Neuronal stem cell (in vitro differentiated cells): ENCODE measurements around the gene EXOC3L4.
A peak's percentile ranks its signal among the peaks of the same experiment; 100 is the strongest.

Experiments
- DNase-seq: peaks from one replicate; pipeline ENCODE4 v3.0.0-alpha.2; 2013; ENCODE audit warnings: low spot score
- H2AFZ ChIP-seq: one replicate; pipeline ENCODE4 v1.6.1; 2013; ENCODE audit warnings: mild to moderate bottlenecking, low read length, inconsistent platforms
- H2AK5ac ChIP-seq: 2 replicates; pipeline ENCODE4 v1.6.1; 2013; ENCODE audit warnings: low read depth, mild to moderate bottlenecking, inconsistent platforms, low read length, moderate library complexity, mixed read lengths
- H2BK120ac ChIP-seq: 2 replicates; pipeline ENCODE4 v1.6.1; 2013; ENCODE audit warnings: low read depth, mild to moderate bottlenecking, inconsistent platforms, low read length, moderate library complexity, mixed read lengths
- H2BK12ac ChIP-seq: one replicate; pipeline ENCODE4 v1.6.1; 2013; ENCODE audit warnings: low read length, inconsistent platforms
- H2BK15ac ChIP-seq: 2 replicates; pipeline ENCODE4 v1.6.1; 2013; ENCODE audit warnings: mild to moderate bottlenecking, low read length, inconsistent platforms, mixed read lengths
- H2BK5ac ChIP-seq: one replicate; pipeline ENCODE4 v1.6.1; 2013; ENCODE audit warnings: inconsistent platforms, mild to moderate bottlenecking, low read length, moderate library complexity
- H3K14ac ChIP-seq: one replicate; pipeline ENCODE4 v1.6.1; 2013; ENCODE audit warnings: low read length, inconsistent platforms
- H3K18ac ChIP-seq: 2 replicates; pipeline ENCODE4 v1.6.1; 2013; ENCODE audit warnings: low read length, inconsistent platforms
- H3K23ac ChIP-seq: 2 replicates; pipeline ENCODE4 v1.6.1; 2013; ENCODE audit warnings: low read depth, mild to moderate bottlenecking, mixed read lengths, low read length, inconsistent platforms; ENCODE audit not compliant: poor library complexity
- H3K27ac ChIP-seq: replicated peaks from 3 replicates; pipeline ENCODE4 v1.5.1; 2013; ENCODE audit warnings: low read length, inconsistent platforms
- H3K27me3 ChIP-seq, 3 experiments: 2 replicates each; pipeline ENCODE4 v1.6.1; 2013; ENCODE audit warnings: low read length in 3 of 3, mild to moderate bottlenecking in 2 of 3, inconsistent platforms in 1 of 3, low read depth in 1 of 3, mixed read lengths in 1 of 3, moderate library complexity in 1 of 3; ENCODE audit not compliant: control insufficient read depth in 3 of 3, insufficient read depth in 3 of 3
- H3K36me3 ChIP-seq, 2 donors: replicated peaks in 1 of 2; 2 replicates each; pipeline ENCODE4 v1.6.1; 2013; ENCODE audit warnings: low read length in 2 of 2; ENCODE audit not compliant: control insufficient read depth in 2 of 2, insufficient read depth in 2 of 2
- H3K4ac ChIP-seq: 2 replicates; pipeline ENCODE4 v1.6.1; 2013; ENCODE audit warnings: inconsistent platforms, mild to moderate bottlenecking, low read length, moderate library complexity
- H3K4me1 ChIP-seq, 2 donors: 1 replicate in 1 of 2; 2 replicates in 1 of 2; pipeline ENCODE4 v1.6.1; 2013; ENCODE audit warnings: low read length in 2 of 2, low read depth in 1 of 2; ENCODE audit not compliant: control insufficient read depth in 2 of 2, insufficient read depth in 1 of 2
- H3K4me2 ChIP-seq: one replicate; pipeline ENCODE4 v1.6.1; 2013; ENCODE audit warnings: mild to moderate bottlenecking, low read length, inconsistent platforms; ENCODE audit not compliant: insufficient read depth, poor library complexity, severe bottlenecking
- H3K4me3 ChIP-seq, 2 donors: 2 replicates each; pipeline ENCODE4 v1.5.1; 2013; ENCODE audit warnings: low read length in 2 of 2, mild to moderate bottlenecking in 2 of 2, inconsistent platforms in 1 of 2, moderate library complexity in 1 of 2
- H3K79me1 ChIP-seq: one replicate; pipeline ENCODE4 v1.6.1; 2013; ENCODE audit warnings: low read depth, mild to moderate bottlenecking, inconsistent platforms, low read length, moderate library complexity
- H3K9ac ChIP-seq: one replicate; pipeline ENCODE4 v1.6.1; 2013; ENCODE audit warnings: mild to moderate bottlenecking, low read depth, low read length, inconsistent platforms; ENCODE audit not compliant: poor library complexity
- H3K9me3 ChIP-seq, 2 donors: replicated peaks in 1 of 2; 2 replicates each; pipeline versions ENCODE3 to v1.6.1; 2013; ENCODE audit warnings: low read length in 2 of 2, mild to moderate bottlenecking in 2 of 2, inconsistent platforms in 1 of 2, low read depth in 1 of 2, mixed read lengths in 1 of 2, moderate library complexity in 1 of 2; ENCODE audit not compliant: control insufficient read depth in 2 of 2, insufficient read depth in 1 of 2
- H4K8ac ChIP-seq: one replicate; pipeline ENCODE4 v1.6.1; 2013; ENCODE audit warnings: low read depth, mild to moderate bottlenecking, inconsistent platforms, low read length, moderate library complexity
- H4K91ac ChIP-seq: one replicate; pipeline ENCODE4 v1.6.1; 2013; ENCODE audit warnings: low read length, low read depth, mild to moderate bottlenecking, inconsistent platforms; ENCODE audit not compliant: poor library complexity
- WGBS, 2 donors: extraction: QIAGEN DNeasy Blood & Tissue Kit; methylation state at CpG; one replicate each; pipeline ENCODE4 v1.1.7; 2013; ENCODE audit warnings: missing lambda C conversion rate in 2 of 2, mixed read lengths in 1 of 2; ENCODE audit not compliant: insufficient read length in 2 of 2, insufficient replicate concordance in 1 of 2; ENCODE audit errors: extremely low coverage in 2 of 2; 5-methylcytosine and 5-hydroxymethylcytosine counted together

The EXOC3L4 gene

DNA sequence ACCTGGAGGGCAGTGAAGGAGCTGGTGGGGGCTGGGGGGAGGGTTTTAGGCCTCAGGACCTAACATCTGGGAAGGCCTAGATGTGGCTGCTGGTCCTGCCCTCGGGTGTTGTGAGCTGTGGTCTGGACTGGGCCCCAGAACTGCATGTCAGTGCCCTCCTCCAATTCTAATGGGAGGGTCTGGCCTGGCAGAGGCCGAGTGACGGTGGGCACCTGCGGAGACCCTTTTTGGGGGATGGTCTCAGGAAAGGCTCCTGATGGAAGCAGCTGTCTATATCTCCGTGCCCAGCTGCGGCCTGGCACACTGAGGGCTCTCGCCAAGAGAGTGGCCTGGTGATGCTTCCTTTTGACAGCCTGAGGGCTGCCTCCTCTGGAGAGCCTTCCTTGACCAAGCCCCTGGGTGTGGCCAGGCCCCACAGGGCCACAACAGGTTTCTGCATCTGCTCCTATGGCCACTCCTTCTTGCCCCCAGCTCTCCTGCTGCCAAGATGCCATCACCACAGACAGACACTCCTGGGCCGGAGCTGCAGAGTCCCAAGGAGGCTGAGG lies 5.3 kb downstream of the EXOC3L4 start:
- Histone ChIP-seq H3K9ac (no peak overlapping the region), H3K27me3 (peaks cover 6 to 39% (median 38%) of the 10 kb centered on the region in 3 experiments), H3K79me1 (no peaks in the 10 kb centered on the region), H3K14ac (no peak overlapping the region), H3K4ac (no peak overlapping the region), H3K23ac (no peak overlapping the region), H3K4me3 (no peak overlapping the region), H3K18ac (peak overlapping the region; percentile 15), H3K36me3 (no peaks in the 10 kb centered on the region), H3K9me3 (no peaks in the 10 kb centered on the region), H2AK5ac (peak overlapping the region; percentile 77), H2AFZ (no peak overlapping the region), H4K91ac (no peak overlapping the region), H3K4me2 (no peak overlapping the region), H2BK5ac (no peak overlapping the region), H3K4me1 (peaks cover 2 to 15% of the 10 kb centered on the region in 2 donors), H3K27ac (no peak overlapping the region), H4K8ac (no peak overlapping the region), H2BK12ac (no peak overlapping the region), H2BK120ac (no peak overlapping the region), H2BK15ac (peak overlapping the region; percentile 63)
- no peak for DNase-seq
- WGBS, 2 donors, result no CpG with 5 or more reads among the region's 8 CpGs

GRCh38 chr14:103100281-103101121 lies 6.0 kb downstream of the EXOC3L4 start:
- WGBS, 2 donors, result no CpG with 5 or more reads among the region's 25 CpGs
- H3K4me3 ChIP-seq, result no peak overlapping the region
- no peak overlapping the region for H3K4me2 ChIP-seq

DNA sequence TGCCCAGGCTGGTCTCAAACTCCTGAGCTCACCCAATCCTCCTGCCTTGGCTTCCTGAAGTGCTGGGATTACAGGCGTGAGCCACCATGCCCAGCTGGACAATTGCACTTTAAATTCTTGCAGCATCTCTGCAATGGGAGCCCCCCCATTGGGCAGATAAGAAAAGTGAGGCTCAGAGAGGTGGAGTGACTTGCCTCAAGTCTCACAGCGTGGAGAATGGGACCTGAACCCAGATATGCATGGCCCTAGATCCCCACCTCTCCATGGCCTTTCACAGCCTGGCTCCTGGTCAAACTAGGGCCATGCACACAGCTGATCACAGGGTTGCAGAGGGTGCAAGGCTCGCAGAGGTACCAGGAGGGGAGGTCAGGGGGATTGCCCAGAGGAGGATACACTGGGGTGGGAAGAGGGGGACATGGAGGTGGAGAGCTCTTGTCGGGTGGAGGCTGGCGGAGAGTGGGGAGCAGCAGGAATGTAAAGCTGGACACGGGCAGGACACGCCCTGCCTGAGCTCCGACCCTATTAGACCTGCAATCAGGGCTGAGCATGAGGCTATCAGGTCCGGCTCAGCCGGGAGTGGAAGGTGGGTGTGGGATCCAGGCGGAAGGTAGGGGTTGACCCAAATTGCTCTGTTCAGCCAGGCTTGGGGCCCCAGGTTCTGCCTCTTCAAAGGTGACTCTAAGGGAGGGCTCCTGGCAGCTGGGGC lies 6.9 kb downstream of the EXOC3L4 start:
- Histone ChIP-seq H2AFZ (no peak overlapping the region), H3K79me1 (no peaks in the 10 kb centered on the region), H2BK12ac (no peak overlapping the region), H3K14ac (no peak overlapping the region), H2AK5ac (no peak overlapping the region), H3K36me3 (no peaks in the 10 kb centered on the region), H3K9me3 (no peaks in the 10 kb centered on the region), H2BK5ac (no peak overlapping the region), H3K9ac (no peak overlapping the region), H3K27ac (no peak overlapping the region), H3K4ac (no peak overlapping the region), H4K8ac (no peak overlapping the region), H3K23ac (peak overlapping the region; percentile 86), H4K91ac (no peak overlapping the region), H2BK120ac (no peak overlapping the region), H3K4me3 (peak overlapping the region in 1 of 2 donors; percentile 42), H3K4me1 (peaks cover 5 to 15% of the 10 kb centered on the region in 2 donors), H2BK15ac (peak overlapping the region; percentile 67), H3K27me3 (peaks cover 6 to 40% (median 40%) of the 10 kb centered on the region in 3 experiments), H3K18ac (no peak overlapping the region), H3K4me2 (no peak overlapping the region)
- DNase-seq, result no peak
- no CpG with 5 or more reads among the region's 11 CpGs for WGBS, 2 donors

More at GRCh38 chr14:103100281-103101121, 6.0 kb downstream of the EXOC3L4 start:
- H2BK120ac ChIP-seq, result no peak overlapping the region
- H2AFZ ChIP-seq, result no peak overlapping the region
- no peak overlapping the region for H3K14ac ChIP-seq
- H4K8ac ChIP-seq, result no peak overlapping the region
- H3K18ac ChIP-seq, result no peak overlapping the region
- no peak overlapping the region for H3K27ac ChIP-seq
- H3K4me1 ChIP-seq, result peaks cover 5 to 14% of the 10 kb centered on the region in 2 donors
- H3K27me3 ChIP-seq, result peaks cover 6 to 40% (median 37%) of the 10 kb centered on the region in 3 experiments
- H3K79me1 ChIP-seq, result no peaks in the 10 kb centered on the region
- no peaks in the 10 kb centered on the region for H3K36me3 ChIP-seq
- no peak overlapping the region for H4K91ac ChIP-seq
- no peak overlapping the region for H3K9ac ChIP-seq
- H2AK5ac ChIP-seq, result peak overlapping the region; percentile 39
- H3K23ac ChIP-seq, result no peak overlapping the region
- no peaks in the 10 kb centered on the region for H3K9me3 ChIP-seq
- no peak overlapping the region for H2BK15ac ChIP-seq
- no peak overlapping the region for H3K4ac ChIP-seq
- no peak for DNase-seq
- H2BK12ac ChIP-seq, result no peak overlapping the region
- H2BK5ac ChIP-seq, result no peak overlapping the region
